ENCODE measurements around the gene JAZF1.
A peak's percentile ranks its signal among the peaks of the same experiment; 100 is the strongest.

- no peak for TF ChIP-seq BHLHE40 (IDR thresholded peaks at IDR 0.05; ENCODE audit: low read depth, low read length)
- TF ChIP-seq CEBPB (IDR thresholded peaks at IDR 0.05; ENCODE audit: low read depth, low read length): peak; percentile 63
- TF ChIP-seq, protein P1, sequence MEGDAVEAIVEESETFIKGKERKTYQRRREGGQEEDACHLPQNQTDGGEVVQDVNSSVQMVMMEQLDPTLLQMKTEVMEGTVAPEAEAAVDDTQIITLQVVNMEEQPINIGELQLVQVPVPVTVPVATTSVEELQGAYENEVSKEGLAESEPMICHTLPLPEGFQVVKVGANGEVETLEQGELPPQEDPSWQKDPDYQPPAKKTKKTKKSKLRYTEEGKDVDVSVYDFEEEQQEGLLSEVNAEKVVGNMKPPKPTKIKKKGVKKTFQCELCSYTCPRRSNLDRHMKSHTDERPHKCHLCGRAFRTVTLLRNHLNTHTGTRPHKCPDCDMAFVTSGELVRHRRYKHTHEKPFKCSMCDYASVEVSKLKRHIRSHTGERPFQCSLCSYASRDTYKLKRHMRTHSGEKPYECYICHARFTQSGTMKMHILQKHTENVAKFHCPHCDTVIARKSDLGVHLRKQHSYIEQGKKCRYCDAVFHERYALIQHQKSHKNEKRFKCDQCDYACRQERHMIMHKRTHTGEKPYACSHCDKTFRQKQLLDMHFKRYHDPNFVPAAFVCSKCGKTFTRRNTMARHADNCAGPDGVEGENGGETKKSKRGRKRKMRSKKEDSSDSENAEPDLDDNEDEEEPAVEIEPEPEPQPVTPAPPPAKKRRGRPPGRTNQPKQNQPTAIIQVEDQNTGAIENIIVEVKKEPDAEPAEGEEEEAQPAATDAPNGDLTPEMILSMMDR (conservative IDR thresholded peaks at IDR 0.05; ENCODE audit: low read depth, low read length): no peak
- no peak for TF ChIP-seq POLR2A (IDR thresholded peaks at IDR 0.05; ENCODE audit: low read depth, low read length)
- no peak for TF ChIP-seq MAFK (IDR thresholded peaks at IDR 0.05; ENCODE audit: low read depth, low read length)
- no peak for TF ChIP-seq MXI1 (IDR thresholded peaks at IDR 0.05; ENCODE audit: borderline replicate concordance, low read depth, low read length)
- TF ChIP-seq, protein P2, sequence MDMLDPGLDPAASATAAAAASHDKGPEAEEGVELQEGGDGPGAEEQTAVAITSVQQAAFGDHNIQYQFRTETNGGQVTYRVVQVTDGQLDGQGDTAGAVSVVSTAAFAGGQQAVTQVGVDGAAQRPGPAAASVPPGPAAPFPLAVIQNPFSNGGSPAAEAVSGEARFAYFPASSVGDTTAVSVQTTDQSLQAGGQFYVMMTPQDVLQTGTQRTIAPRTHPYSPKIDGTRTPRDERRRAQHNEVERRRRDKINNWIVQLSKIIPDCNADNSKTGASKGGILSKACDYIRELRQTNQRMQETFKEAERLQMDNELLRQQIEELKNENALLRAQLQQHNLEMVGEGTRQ (IDR thresholded peaks at IDR 0.05; ENCODE audit: low read depth, low read length): no peak
- TF ChIP-seq SMC3 (IDR thresholded peaks at IDR 0.05; ENCODE audit: low read depth, low read length): no peak
- no peak for TF ChIP-seq RFX5 (IDR thresholded peaks at IDR 0.05; ENCODE audit: low read depth, low read length)
- TF ChIP-seq CHD1 (IDR thresholded peaks at IDR 0.05; ENCODE audit: low read depth, low read length): no peak
- no peak for TF ChIP-seq RAD21 (IDR thresholded peaks at IDR 0.05; ENCODE audit: low read length)
- no peak for TF ChIP-seq FOS (IDR thresholded peaks at IDR 0.05; ENCODE audit: low read depth, low read length)
- no peak for TF ChIP-seq RCOR1 (IDR thresholded peaks at IDR 0.05; ENCODE audit: insufficient replicate concordance, low read length)
These were observed 54.1 kb downstream of the JAZF1 start for GRCh38 chr7:28126410-28127041.

Measured in IMR-90 (cell line).